Lower lobe of right lung (tissue), 2 donors: ENCODE results near the gene SCMH1. TPM values are rescaled to one million over a fixed set of nuclear protein-coding genes. Genes with fewer than 3 reads are reported as not detected.
"Not testable (repeated sequence)": the region's sequence is repeated elsewhere in the genome, so short reads cannot be mapped to it uniquely, and the experiment has no call there.

Source experiments
- ATAC-seq, 2 donors: fragments of 200-7000 bp; cut with Tn5 transposase; one replicate each; pipeline ENCODE4 v1.9.1; 2020 to 2022; ENCODE audit warnings: mild to moderate bottlenecking in 2 of 2, moderate library complexity in 2 of 2
- DNase-seq: peaks from one replicate; pipeline ENCODE4 v3.0.0-alpha.2; 2020
- H3K27ac ChIP-seq: fragments of 200-600 bp; one replicate; pipeline ENCODE4 v1.8.0; 2022
- H3K27me3 ChIP-seq: fragments of 200-600 bp; one replicate; pipeline ENCODE4 v1.8.0; 2022; ENCODE audit warnings: low read depth
- H3K36me3 ChIP-seq: fragments of 200-600 bp; one replicate; pipeline ENCODE4 v1.8.0; 2022; ENCODE audit warnings: mild to moderate bottlenecking
- H3K4me1 ChIP-seq: fragments of 200-600 bp; one replicate; pipeline ENCODE4 v1.8.0; 2022
- H3K4me3 ChIP-seq: fragments of 200-600 bp; one replicate; pipeline ENCODE4 v1.8.0; 2022; ENCODE audit warnings: mild to moderate bottlenecking
- H3K9me3 ChIP-seq: fragments of 200-600 bp; one replicate; pipeline ENCODE4 v1.8.0; 2022
- intact Hi-C: fragments of 100-400 bp; cut with DNase I; formaldehyde crosslinking; loops from one replicate; pipeline ENCODE4 v1.11.0; 2022
- total RNA-seq: library from RNA; stranded (reverse); fragmentation: NEBNext Ultra II Directional; extraction: Animal tissue kit (Norgen Biotek cat#: 25700); gene quantifications from one replicate; pipeline ENCODE4 v1.2.1, GENCODE V29; 2021
- TF ChIP-seq, protein P1 (sequence below): fragments of 200-600 bp; IDR thresholded peaks from one replicate; pipeline ENCODE4 v1.8.0; 2022; ENCODE audit warnings: antibody characterized with exemption, mild to moderate bottlenecking
- donor health status: DM: no; HTN: yes; CAD: no; lungs with severe emphysema.

The SCMH1 gene
- total RNA-seq, 1 donor from 2014 or later, result 30.0 TPM

- TF ChIP-seq, protein P1, sequence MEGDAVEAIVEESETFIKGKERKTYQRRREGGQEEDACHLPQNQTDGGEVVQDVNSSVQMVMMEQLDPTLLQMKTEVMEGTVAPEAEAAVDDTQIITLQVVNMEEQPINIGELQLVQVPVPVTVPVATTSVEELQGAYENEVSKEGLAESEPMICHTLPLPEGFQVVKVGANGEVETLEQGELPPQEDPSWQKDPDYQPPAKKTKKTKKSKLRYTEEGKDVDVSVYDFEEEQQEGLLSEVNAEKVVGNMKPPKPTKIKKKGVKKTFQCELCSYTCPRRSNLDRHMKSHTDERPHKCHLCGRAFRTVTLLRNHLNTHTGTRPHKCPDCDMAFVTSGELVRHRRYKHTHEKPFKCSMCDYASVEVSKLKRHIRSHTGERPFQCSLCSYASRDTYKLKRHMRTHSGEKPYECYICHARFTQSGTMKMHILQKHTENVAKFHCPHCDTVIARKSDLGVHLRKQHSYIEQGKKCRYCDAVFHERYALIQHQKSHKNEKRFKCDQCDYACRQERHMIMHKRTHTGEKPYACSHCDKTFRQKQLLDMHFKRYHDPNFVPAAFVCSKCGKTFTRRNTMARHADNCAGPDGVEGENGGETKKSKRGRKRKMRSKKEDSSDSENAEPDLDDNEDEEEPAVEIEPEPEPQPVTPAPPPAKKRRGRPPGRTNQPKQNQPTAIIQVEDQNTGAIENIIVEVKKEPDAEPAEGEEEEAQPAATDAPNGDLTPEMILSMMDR, result no peak
- H3K4me3 ChIP-seq, result no peak overlapping the region
- H3K4me1 ChIP-seq, result no peaks in the 10 kb centered on the region
- no peak for DNase-seq
- H3K9me3 ChIP-seq, result no peaks in the 10 kb centered on the region
- intact Hi-C loops, result no loop called here
- no peak for ATAC-seq
- no peaks in the 10 kb centered on the region for H3K36me3 ChIP-seq
- H3K27me3 ChIP-seq, result no peaks in the 10 kb centered on the region
- H3K27ac ChIP-seq, result no peak overlapping the region
Observed at GRCh38 chr1:41184446-41184845, 57.7 kb downstream of the SCMH1 start.

DNA sequence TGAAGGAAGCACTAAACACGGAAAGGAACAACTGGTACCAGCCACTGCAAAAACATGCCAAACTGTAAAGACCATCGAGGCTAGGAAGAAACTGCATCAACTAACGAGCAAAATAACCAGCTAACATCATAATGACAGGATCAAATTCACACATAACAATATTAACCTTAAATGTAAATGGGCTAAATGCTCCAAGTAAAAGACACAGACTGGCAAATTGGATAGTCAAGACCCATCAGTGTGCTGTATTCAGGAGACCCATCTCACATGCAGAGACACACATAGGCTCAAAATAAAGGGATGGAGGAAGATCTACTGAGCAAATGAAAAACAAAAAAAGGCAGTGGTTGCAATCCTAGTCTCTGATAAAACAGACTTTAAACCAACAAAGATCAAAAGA, 63.9 kb downstream of the SCMH1 start:
- H3K4me3 ChIP-seq, H3K27ac ChIP-seq, DNase-seq, H3K27me3 ChIP-seq, intact Hi-C loops, ATAC-seq, H3K4me1 ChIP-seq, H3K9me3 ChIP-seq, H3K36me3 ChIP-seq: not testable (repeated sequence)

- H3K9me3 ChIP-seq, result peaks cover 10% of the 10 kb centered on the region
- DNase-seq, result no peak
- no peaks in the 10 kb centered on the region for H3K36me3 ChIP-seq
- intact Hi-C loops, result no loop called here
- no peak for ATAC-seq
- no peaks in the 10 kb centered on the region for H3K4me1 ChIP-seq
- no peaks in the 10 kb centered on the region for H3K27me3 ChIP-seq
- H3K4me3 ChIP-seq, result no peak overlapping the region
- TF ChIP-seq, protein P1, result no peak
- H3K27ac ChIP-seq, result no peak overlapping the region
Observed at GRCh38 chr1:41175546-41175945, 66.6 kb downstream of the SCMH1 start.

DNA sequence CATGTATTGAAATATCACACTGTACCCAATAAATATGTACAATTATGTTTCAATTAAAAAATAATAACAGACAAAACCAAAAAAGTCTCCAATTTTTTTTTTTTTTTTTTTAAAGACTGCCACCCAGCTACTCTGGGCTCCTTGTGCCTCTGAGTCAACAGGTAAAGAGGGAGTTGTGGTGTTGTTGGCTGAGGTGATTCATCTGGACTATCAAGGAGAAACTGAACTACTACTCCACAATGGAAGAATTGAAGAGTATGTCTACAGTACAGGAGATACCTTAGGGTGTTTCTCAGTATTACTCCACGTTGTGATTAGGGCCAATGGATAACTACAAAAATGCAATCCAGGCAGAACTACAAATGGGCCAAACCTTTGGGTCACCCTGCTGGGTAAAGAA, 67.9 kb downstream of the SCMH1 start:
- H3K4me3 ChIP-seq, result no peak overlapping the region
- H3K27me3 ChIP-seq, result no peaks in the 10 kb centered on the region
- ATAC-seq (no peak), DNase-seq (no peak)
- no peaks in the 10 kb centered on the region for H3K4me1 ChIP-seq
- no peaks in the 10 kb centered on the region for H3K36me3 ChIP-seq
- TF ChIP-seq, protein P1, result no peak
- H3K27ac ChIP-seq, result no peak overlapping the region
- peaks cover 10% of the 10 kb centered on the region for H3K9me3 ChIP-seq
- intact Hi-C loops, result no loop called here

DNA sequence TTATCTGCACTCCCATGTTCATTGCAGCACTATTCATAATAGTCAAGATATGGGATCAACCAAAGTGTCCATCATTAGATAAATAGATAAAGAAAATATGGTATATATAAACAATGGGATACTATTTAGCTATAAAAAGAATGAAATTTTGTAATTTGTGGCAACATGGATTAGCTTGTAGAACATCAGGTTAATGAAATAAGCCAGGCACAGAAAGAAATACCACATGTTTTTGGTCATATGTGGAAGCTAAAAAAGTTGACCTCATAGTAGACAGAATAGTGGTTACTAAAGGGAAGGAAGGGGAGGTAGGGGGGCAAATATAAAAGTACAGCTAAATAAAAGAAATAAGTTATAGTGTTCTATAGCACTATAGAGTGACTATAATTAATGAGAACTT, 68.5 kb downstream of the SCMH1 start:
- DNase-seq (no peak), ATAC-seq (no peak)
- Histone ChIP-seq H3K4me3 (no peak overlapping the region), H3K9me3 (peaks cover 10% of the 10 kb centered on the region), H3K36me3 (no peaks in the 10 kb centered on the region), H3K4me1 (no peaks in the 10 kb centered on the region), H3K27ac (no peak overlapping the region), H3K27me3 (no peaks in the 10 kb centered on the region)
- intact Hi-C loops, result no loop called here
- TF ChIP-seq, protein P1, result no peak

GRCh38 chr1:41171266-41171874, 70.7 kb downstream of the SCMH1 start:
- H3K27ac ChIP-seq, result no peak overlapping the region
- H3K36me3 ChIP-seq, result no peaks in the 10 kb centered on the region
- H3K9me3 ChIP-seq, result peaks cover 11% of the 10 kb centered on the region
- H3K4me1 ChIP-seq, result no peaks in the 10 kb centered on the region
- no peak for DNase-seq
- intact Hi-C loops, result no loop called here
- H3K4me3 ChIP-seq, result no peak overlapping the region
- no peak for ATAC-seq
- no peaks in the 10 kb centered on the region for H3K27me3 ChIP-seq
- TF ChIP-seq, protein P1, result no peak
